Osteoblast (primary cell): ENCODE measurements around the gene FNDC5. TPM values are rescaled to one million over a fixed set of nuclear protein-coding genes. Genes with fewer than 3 reads are reported as not detected.

Experiments used
- DNase-seq: peaks from one replicate; pipeline ENCODE4 v3.0.0; 2011; ENCODE audit warnings: low spot score, mixed read lengths; ENCODE audit not compliant: insufficient read length; ENCODE audit errors: missing footprints
- H2AFZ ChIP-seq: 2 replicates; pipeline ENCODE4 v1.6.0; 2011; ENCODE audit warnings: mild to moderate bottlenecking, low read length
- H3K27ac ChIP-seq: 2 replicates; pipeline ENCODE4 v1.5.1; 2011; ENCODE audit warnings: mild to moderate bottlenecking, low read depth, low read length, moderate library complexity
- H3K27me3 ChIP-seq: 2 replicates; pipeline ENCODE4 v1.6.0; 2012; ENCODE audit warnings: mild to moderate bottlenecking, control low read depth, inconsistent platforms, low read length, moderate library complexity; ENCODE audit not compliant: insufficient read depth
- H3K36me3 ChIP-seq: 2 replicates; pipeline ENCODE4 v1.5.1; 2011; ENCODE audit warnings: mild to moderate bottlenecking, low read length, control low read depth, moderate library complexity; ENCODE audit not compliant: insufficient read depth
- H3K4me1 ChIP-seq: 2 replicates; pipeline ENCODE4 v1.5.1; 2011; ENCODE audit warnings: mild to moderate bottlenecking, low read length, control low read depth, moderate library complexity; ENCODE audit not compliant: insufficient read depth
- H3K4me2 ChIP-seq: 2 replicates; pipeline ENCODE4 v1.6.0; 2011; ENCODE audit warnings: mild to moderate bottlenecking, low read length; ENCODE audit not compliant: insufficient read depth
- H3K4me3 ChIP-seq: fragments of 200-600 bp; sonication (generic); 3 replicates; pipeline ENCODE4 v1.5.1; 2012; ENCODE audit warnings: mild to moderate bottlenecking, low read length, inconsistent platforms; ENCODE audit not compliant: insufficient read depth
- H3K79me2 ChIP-seq: 2 replicates; pipeline ENCODE4 v1.6.0; 2012; ENCODE audit warnings: mild to moderate bottlenecking, low read length, control low read depth, inconsistent platforms; ENCODE audit not compliant: insufficient read depth
- H3K9me3 ChIP-seq: 2 replicates; pipeline ENCODE4 v1.5.1; 2011; ENCODE audit warnings: low read depth, low read length, control low read depth
- H4K20me1 ChIP-seq: 2 replicates; pipeline ENCODE4 v1.6.0; 2012; ENCODE audit warnings: mild to moderate bottlenecking, low read length, control low read depth; ENCODE audit not compliant: insufficient read depth
- total RNA-seq: library from RNA; depleted of rRNA; stranded (reverse); fragments of >200 nt; gene quantifications from 2 replicates; pipeline ENCODE4 v1.2.3, GENCODE V29; 2012
- TF ChIP-seq, protein P1 (sequence below): IDR thresholded peaks from 2 replicates; pipeline ENCODE4 v1.5.1; 2011; ENCODE audit warnings: mild to moderate bottlenecking, low read depth, low read length, moderate library complexity; ENCODE audit errors: extremely low read depth

The FNDC5 gene
- total RNA-seq, 1 donor, result 0.36 TPM

DNA sequence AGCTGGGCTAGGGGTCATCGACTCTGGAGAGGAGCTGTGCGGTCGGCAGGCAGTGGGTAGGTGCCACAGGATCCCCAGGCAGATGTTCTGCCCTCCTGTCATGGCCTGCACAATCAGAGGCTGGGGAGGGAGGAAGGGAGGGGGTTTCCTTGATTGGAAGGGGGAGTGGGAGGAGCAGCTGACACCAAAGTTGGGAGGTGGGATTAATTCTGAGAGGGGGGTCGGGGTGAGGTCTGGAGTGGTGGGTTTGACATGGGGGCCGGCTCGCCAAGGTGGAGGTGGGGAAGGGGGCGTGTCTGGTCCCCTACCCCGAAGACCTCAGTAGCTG lies 14.9 kb upstream of the FNDC5 start:
- Histone ChIP-seq H3K9me3 (no peaks in the 10 kb centered on the region), H4K20me1 (peaks cover 4% of the 10 kb centered on the region), H2AFZ (no peak overlapping the region), H3K4me1 (no peaks in the 10 kb centered on the region), H3K4me2 (no peak overlapping the region), H3K27me3 (peaks cover 36% of the 10 kb centered on the region), H3K79me2 (no peaks in the 10 kb centered on the region), H3K36me3 (no peaks in the 10 kb centered on the region), H3K27ac (no peak overlapping the region), H3K4me3 (no peak overlapping the region)
- TF ChIP-seq, protein P1, sequence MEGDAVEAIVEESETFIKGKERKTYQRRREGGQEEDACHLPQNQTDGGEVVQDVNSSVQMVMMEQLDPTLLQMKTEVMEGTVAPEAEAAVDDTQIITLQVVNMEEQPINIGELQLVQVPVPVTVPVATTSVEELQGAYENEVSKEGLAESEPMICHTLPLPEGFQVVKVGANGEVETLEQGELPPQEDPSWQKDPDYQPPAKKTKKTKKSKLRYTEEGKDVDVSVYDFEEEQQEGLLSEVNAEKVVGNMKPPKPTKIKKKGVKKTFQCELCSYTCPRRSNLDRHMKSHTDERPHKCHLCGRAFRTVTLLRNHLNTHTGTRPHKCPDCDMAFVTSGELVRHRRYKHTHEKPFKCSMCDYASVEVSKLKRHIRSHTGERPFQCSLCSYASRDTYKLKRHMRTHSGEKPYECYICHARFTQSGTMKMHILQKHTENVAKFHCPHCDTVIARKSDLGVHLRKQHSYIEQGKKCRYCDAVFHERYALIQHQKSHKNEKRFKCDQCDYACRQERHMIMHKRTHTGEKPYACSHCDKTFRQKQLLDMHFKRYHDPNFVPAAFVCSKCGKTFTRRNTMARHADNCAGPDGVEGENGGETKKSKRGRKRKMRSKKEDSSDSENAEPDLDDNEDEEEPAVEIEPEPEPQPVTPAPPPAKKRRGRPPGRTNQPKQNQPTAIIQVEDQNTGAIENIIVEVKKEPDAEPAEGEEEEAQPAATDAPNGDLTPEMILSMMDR, result no peak
- DNase-seq, result peak; percentile 58

DNA sequence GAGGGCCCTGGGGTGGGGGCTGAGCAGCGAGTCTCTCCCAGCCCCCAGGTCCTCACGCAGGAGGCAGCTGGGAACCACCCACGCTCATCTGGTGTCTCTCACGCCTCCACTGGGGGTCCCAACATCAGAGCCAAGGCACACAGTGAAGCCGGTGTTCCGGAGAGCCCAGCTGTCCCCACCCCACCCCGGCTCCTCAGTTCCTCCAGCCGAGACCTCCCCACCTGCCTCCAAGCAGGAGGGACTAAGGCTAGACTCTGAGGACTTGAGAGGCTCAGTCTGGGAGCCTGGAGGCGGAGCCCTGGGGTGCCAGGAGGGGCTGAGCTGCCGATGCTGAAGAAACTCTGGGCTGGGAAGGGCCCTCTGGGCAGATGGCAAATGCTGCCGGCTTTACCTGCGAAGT lies 14.0 kb upstream of the FNDC5 start:
- Histone ChIP-seq H3K4me1 (no peaks in the 10 kb centered on the region), H4K20me1 (peaks cover 4% of the 10 kb centered on the region), H3K4me3 (no peak overlapping the region), H3K79me2 (no peaks in the 10 kb centered on the region), H2AFZ (no peak overlapping the region), H3K9me3 (no peaks in the 10 kb centered on the region), H3K4me2 (no peak overlapping the region), H3K27me3 (peaks cover 36% of the 10 kb centered on the region), H3K27ac (no peak overlapping the region), H3K36me3 (no peaks in the 10 kb centered on the region)
- TF ChIP-seq, protein P1, result no peak
- DNase-seq, result peak; percentile 60

DNA sequence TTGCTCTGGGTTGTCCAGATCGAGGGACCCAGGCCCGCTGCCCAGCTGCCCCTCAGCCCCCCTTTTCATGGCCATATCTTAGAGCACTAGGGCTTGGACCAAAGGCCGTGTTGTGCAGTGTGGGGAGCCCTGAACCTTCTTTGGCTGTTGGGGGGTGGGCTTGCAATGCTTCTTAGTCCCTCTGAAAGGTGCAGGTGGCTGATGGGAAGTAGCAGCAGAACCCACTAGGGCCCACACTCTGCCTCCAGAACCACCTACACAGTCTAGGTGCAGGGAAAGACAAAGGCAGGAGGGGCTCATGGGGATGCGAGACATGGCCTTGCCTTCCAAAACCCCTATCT lies 13.3 kb upstream of the FNDC5 start:
- no peak overlapping the region for H2AFZ ChIP-seq
- peaks cover 36% of the 10 kb centered on the region for H3K27me3 ChIP-seq
- peaks cover 4% of the 10 kb centered on the region for H4K20me1 ChIP-seq
- no peak overlapping the region for H3K27ac ChIP-seq
- H3K4me2 ChIP-seq, result no peak overlapping the region
- TF ChIP-seq, protein P1, result no peak
- H3K36me3 ChIP-seq, result no peaks in the 10 kb centered on the region
- no peaks in the 10 kb centered on the region for H3K4me1 ChIP-seq
- H3K4me3 ChIP-seq, result no peak overlapping the region
- DNase-seq, result peak; percentile 79
- H3K9me3 ChIP-seq, result no peaks in the 10 kb centered on the region
- H3K79me2 ChIP-seq, result no peaks in the 10 kb centered on the region

DNA sequence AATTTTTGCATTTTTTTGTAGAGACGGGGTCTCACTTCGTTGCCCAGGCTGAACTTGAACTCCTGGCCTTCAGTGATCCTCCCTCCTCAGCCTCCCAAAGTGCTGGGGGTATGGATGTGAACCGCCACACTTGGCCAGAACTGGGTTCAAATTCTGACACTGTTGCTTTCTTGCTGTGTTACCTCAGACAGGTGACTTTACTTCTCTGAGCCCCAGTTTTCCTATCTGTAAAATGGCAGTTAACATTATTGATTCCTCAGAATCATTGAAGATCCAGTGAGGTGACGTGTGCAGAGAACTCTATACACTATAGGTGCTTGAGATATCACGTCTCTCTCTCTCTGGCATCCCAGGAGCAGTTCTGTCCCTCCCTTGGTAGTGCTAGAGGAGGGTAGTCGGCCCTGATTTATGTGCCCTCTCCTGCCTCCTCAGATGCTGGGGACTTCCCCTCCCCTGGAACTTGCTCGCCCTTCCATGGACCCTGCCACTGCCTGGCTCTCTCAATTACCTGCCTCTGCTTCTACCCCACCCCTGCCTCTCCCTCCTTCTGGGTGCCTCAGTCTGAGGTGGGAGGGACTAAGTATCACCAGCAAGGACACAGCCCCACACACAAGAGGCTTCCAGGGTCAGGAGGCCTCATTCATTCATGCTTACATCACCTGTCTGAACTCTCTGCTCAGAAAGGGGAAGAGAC lies 12.8 kb upstream of the FNDC5 start:
- Histone ChIP-seq H4K20me1 (peaks cover 4% of the 10 kb centered on the region), H3K36me3 (no peaks in the 10 kb centered on the region), H3K27me3 (peaks cover 36% of the 10 kb centered on the region), H2AFZ (no peak overlapping the region), H3K27ac (no peak overlapping the region), H3K79me2 (no peaks in the 10 kb centered on the region), H3K4me3 (no peak overlapping the region), H3K4me1 (no peaks in the 10 kb centered on the region), H3K4me2 (no peak overlapping the region), H3K9me3 (no peaks in the 10 kb centered on the region)
- TF ChIP-seq, protein P1, result no peak
- DNase-seq, result peak; percentile 43
